GM19372 (cell line): ENCODE data around the gene SMOC2.

Experiments used
- ATAC-seq: cut with Tn5 transposase; IDR thresholded peaks from one replicate; pipeline ENCODE4 v1.9.1; 2021; ENCODE audit warnings: mild to moderate bottlenecking, low read depth, moderate library complexity; ENCODE audit not compliant: unreplicated experiment

Gene SMOC2

GRCh38 chr6:168441434-168442391, 729 bp downstream of the SMOC2 start:
- no peak for ATAC-seq

- ATAC-seq: no peak
Observed at GRCh38 chr6:168442646-168443045, 1.7 kb downstream of the SMOC2 start.

GRCh38 chr6:168447282-168447681, 6.3 kb downstream of the SMOC2 start:
- no peak for ATAC-seq

GRCh38 chr6:168447700-168448099, 6.7 kb downstream of the SMOC2 start:
- ATAC-seq: no peak

GRCh38 chr6:168448243-168448855, 7.4 kb downstream of the SMOC2 start:
- ATAC-seq: no peak

- ATAC-seq: no peak
Observed at GRCh38 chr6:168450917-168451316, 9.9 kb downstream of the SMOC2 start.

GRCh38 chr6:168451805-168452517, 11.0 kb downstream of the SMOC2 start:
- no peak for ATAC-seq

- no peak for ATAC-seq
Observed at GRCh38 chr6:168452685-168453377, 11.8 kb downstream of the SMOC2 start.

GRCh38 chr6:168455847-168456530, 15.0 kb downstream of the SMOC2 start:
- ATAC-seq: no peak

- ATAC-seq: no peak
Observed at GRCh38 chr6:168456907-168457652, 16.1 kb downstream of the SMOC2 start.

- ATAC-seq: no peak
Observed at GRCh38 chr6:168457653-168457934, 16.6 kb downstream of the SMOC2 start.

GRCh38 chr6:168458101-168458500, 17.1 kb downstream of the SMOC2 start:
- ATAC-seq: no peak

- ATAC-seq: no peak
Observed at GRCh38 chr6:168459572-168459971, 18.6 kb downstream of the SMOC2 start.

GRCh38 chr6:168462289-168462853, 21.4 kb downstream of the SMOC2 start:
- no peak for ATAC-seq

GRCh38 chr6:168464546-168464945, 23.6 kb downstream of the SMOC2 start:
- no peak for ATAC-seq

- no peak for ATAC-seq
Observed at GRCh38 chr6:168468045-168468444, 27.1 kb downstream of the SMOC2 start.

- ATAC-seq: no peak
Observed at GRCh38 chr6:168469521-168469920, 28.5 kb downstream of the SMOC2 start.

GRCh38 chr6:168469926-168470325, 28.9 kb downstream of the SMOC2 start:
- ATAC-seq: no peak

- ATAC-seq: no peak
Observed at GRCh38 chr6:168472363-168472762, 31.4 kb downstream of the SMOC2 start.
